H1 (cell line): ENCODE measurements around the gene MYOT. TPM values are rescaled to one million over a fixed set of nuclear protein-coding genes. Genes with fewer than 3 reads are reported as not detected.

Experiments
- CTCF ChIA-PET: fragments of 300-600 bp; sonication (Branson Sonifier 250); formaldehyde crosslinking; loops from one replicate; lab custom pipeline; 2021; ENCODE audit not compliant: partially characterized antibody; lab: Charles Lee
- POLR2A ChIA-PET: fragments of 300-600 bp; sonication (Branson Sonifier 250); formaldehyde crosslinking; loops from one replicate; lab custom pipeline; 2021; ENCODE audit warnings: inconsistent platforms; ENCODE audit not compliant: partially characterized antibody; lab: Charles Lee
- DNase-seq, 2 experiments: peaks; one replicate each; pipeline versions ENCODE4 v3.0.0 to v3.0.0-alpha.2; 2010 to 2022; ENCODE audit warnings: low spot score in 2 of 2, low read depth in 1 of 2, mixed read lengths in 1 of 2
- FAIRE-seq: peaks from 2 replicates; lab custom pipeline; 2011; peaks lifted over from hg19 to GRCh38; lab: Jason Lieb, UNC
- H2AFZ ChIP-seq: 2 replicates; pipeline ENCODE4 v1.8.1; 2012; ENCODE audit warnings: low read length, inconsistent platforms
- H2AK5ac ChIP-seq: 2 replicates; pipeline ENCODE4 v1.6.1; 2013; ENCODE audit warnings: low read depth, low read length
- H2BK120ac ChIP-seq: replicated peaks from 2 replicates; pipeline ENCODE3; 2013; ENCODE audit warnings: low read depth, low read length, inconsistent platforms
- H2BK12ac ChIP-seq: 2 replicates; pipeline ENCODE4 v1.6.1; 2013; ENCODE audit warnings: low read depth, low read length
- H2BK15ac ChIP-seq: 2 replicates; pipeline ENCODE4 v1.6.1; 2013; ENCODE audit warnings: low read length
- H2BK20ac ChIP-seq: 2 replicates; pipeline ENCODE4 v1.6.1; 2013; ENCODE audit warnings: low read length
- H2BK5ac ChIP-seq: 2 replicates; pipeline ENCODE4 v1.6.1; 2013; ENCODE audit warnings: low read depth, low read length
- H3K14ac ChIP-seq: 2 replicates; pipeline ENCODE4 v1.6.1; 2013; ENCODE audit warnings: inconsistent platforms; ENCODE audit not compliant: insufficient read length
- H3K18ac ChIP-seq: 2 replicates; pipeline ENCODE4 v1.6.1; 2013; ENCODE audit warnings: low read length; ENCODE audit errors: extremely low read depth
- H3K23ac ChIP-seq: 2 replicates; pipeline ENCODE4 v1.6.1; 2013; ENCODE audit warnings: inconsistent platforms; ENCODE audit not compliant: insufficient read length
- H3K23me2 ChIP-seq: 2 replicates; pipeline ENCODE4 v1.6.1; 2013; ENCODE audit warnings: low read depth, low read length
- H3K27ac ChIP-seq: 2 replicates; pipeline ENCODE4 v1.6.1; 2011; ENCODE audit warnings: low read depth, low read length, inconsistent platforms
- H3K27me3 ChIP-seq, 4 experiments: replicated peaks in 1 of 4; 1 replicate in 1 of 4; 2 replicates in 3 of 4; pipeline versions ENCODE4 v1.6.1 to v1.8.1; 2011 to 2013; ENCODE audit warnings: low read length in 3 of 4, mild to moderate bottlenecking in 3 of 4, inconsistent platforms in 2 of 4, mixed read lengths in 2 of 4, moderate library complexity in 1 of 4; ENCODE audit not compliant: control insufficient read depth in 3 of 4, insufficient read depth in 3 of 4; ENCODE audit errors: extremely low read depth in 1 of 4
- H3K36me3 ChIP-seq, 4 experiments: 2 replicates each; pipeline versions ENCODE4 v1.6.1 to v1.8.1; 2011 to 2013; ENCODE audit warnings: mild to moderate bottlenecking in 4 of 4, low read length in 3 of 4, moderate library complexity in 2 of 4, control low read depth in 1 of 4, inconsistent platforms in 1 of 4; ENCODE audit not compliant: insufficient read depth in 4 of 4, control insufficient read depth in 2 of 4
- H3K4ac ChIP-seq: replicated peaks from 2 replicates; pipeline ENCODE3; 2013; ENCODE audit warnings: low read length, low read depth, mixed read lengths, inconsistent platforms; ENCODE audit not compliant: insufficient read length
- H3K4me1 ChIP-seq, 4 experiments: replicated peaks in 1 of 4; 1 replicate in 1 of 4; 2 replicates in 3 of 4; pipeline versions ENCODE4 v1.6.1 to v1.8.1; 2011 to 2013; ENCODE audit warnings: low read length in 3 of 4, inconsistent platforms in 2 of 4, mixed read lengths in 1 of 4; ENCODE audit not compliant: insufficient read depth in 4 of 4, control insufficient read depth in 3 of 4
- H3K4me2 ChIP-seq, 2 experiments: 2 replicates each; pipeline versions ENCODE4 v1.6.1 to v1.8.1; 2011 to 2013; ENCODE audit warnings: low read depth in 2 of 2, low read length in 2 of 2, control low read depth in 1 of 2, inconsistent platforms in 1 of 2, mild to moderate bottlenecking in 1 of 2; ENCODE audit not compliant: insufficient read depth in 1 of 2
- H3K4me3 ChIP-seq, 4 experiments: fragments of 200-600, 300-600 bp in 1 of 4; sonication (generic), shearing (Covaris generic), sonication (Bioruptor Twin) in 1 of 4; 2 replicates each; pipeline versions ENCODE4 v1.5.1 to v1.8.1; 2011 to 2016; ENCODE audit warnings: low read length in 4 of 4, low read depth in 3 of 4, control low read depth in 2 of 4, inconsistent platforms in 2 of 4, mild to moderate bottlenecking in 2 of 4, mixed read lengths in 1 of 4, moderate library complexity in 1 of 4; ENCODE audit not compliant: insufficient read depth in 2 of 4; ENCODE audit errors: extremely low read depth in 1 of 4
- H3K56ac ChIP-seq: replicated peaks from 2 replicates; pipeline ENCODE3; 2013; ENCODE audit warnings: low read depth, mild to moderate bottlenecking, mixed read lengths, low read length, inconsistent platforms; ENCODE audit not compliant: insufficient read length
- H3K79me1 ChIP-seq: 2 replicates; pipeline ENCODE4 v1.6.1; 2013; ENCODE audit warnings: low read depth, low read length, control low read depth
- H3K79me2 ChIP-seq, 2 experiments: 2 replicates each; pipeline versions ENCODE4 v1.6.1 to v1.8.1; 2012 to 2013; ENCODE audit warnings: low read length in 2 of 2, mild to moderate bottlenecking in 2 of 2, inconsistent platforms in 1 of 2; ENCODE audit not compliant: insufficient read depth in 2 of 2, control insufficient read depth in 1 of 2
- H3K9ac ChIP-seq, 4 experiments: replicated peaks in 1 of 4; 1 replicate in 1 of 4; 2 replicates in 3 of 4; pipeline versions ENCODE4 v1.6.1 to v1.8.1; 2011 to 2013; ENCODE audit warnings: low read depth in 3 of 4, low read length in 3 of 4, control low read depth in 2 of 4, mild to moderate bottlenecking in 2 of 4, moderate library complexity in 2 of 4, inconsistent platforms in 1 of 4; ENCODE audit errors: extremely low read depth in 1 of 4
- H3K9me3 ChIP-seq, 2 experiments: 2 replicates each; pipeline versions ENCODE4 v1.6.1 to v1.8.1; 2012 to 2013; ENCODE audit warnings: mild to moderate bottlenecking in 2 of 2, moderate library complexity in 2 of 2, control low read depth in 1 of 2, inconsistent platforms in 1 of 2, low read depth in 1 of 2, low read length in 1 of 2, mixed read lengths in 1 of 2; ENCODE audit not compliant: insufficient read depth in 2 of 2
- H4K20me1 ChIP-seq, 2 experiments: replicated peaks in 1 of 2; 2 replicates each; pipeline versions ENCODE3 to v1.8.1; 2011 to 2013; ENCODE audit warnings: inconsistent platforms in 2 of 2, low read length in 2 of 2, mild to moderate bottlenecking in 1 of 2; ENCODE audit not compliant: insufficient read depth in 2 of 2, control insufficient read depth in 1 of 2
- H4K5ac ChIP-seq: 2 replicates; pipeline ENCODE4 v1.6.1; 2013; ENCODE audit warnings: low read length, low read depth, mixed read lengths, inconsistent platforms; ENCODE audit not compliant: insufficient read length
- H4K8ac ChIP-seq: 2 replicates; pipeline ENCODE4 v1.8.0; 2013; ENCODE audit warnings: mild to moderate bottlenecking, moderate library complexity, low read length, inconsistent platforms; ENCODE audit not compliant: insufficient read depth; ENCODE audit errors: extremely low read depth
- H4K91ac ChIP-seq: replicated peaks from 2 replicates; pipeline ENCODE3; 2013; ENCODE audit warnings: low read length, mixed read lengths, inconsistent platforms; ENCODE audit not compliant: insufficient read length
- ASH2L ChIP-seq: fragments of 200-600, 300-600 bp; sonication (generic); IDR thresholded peaks from one replicate; pipeline ENCODE4 v1.7.1; 2017; ENCODE audit warnings: low read length
- BACH1 ChIP-seq: IDR thresholded peaks from 2 replicates; pipeline ENCODE4 v1.6.1; 2012; ENCODE audit warnings: low read length, improper control_type of control experiment
- CREB1 ChIP-seq: IDR thresholded peaks from 2 replicates; pipeline ENCODE4 v1.6.1; 2012; ENCODE audit warnings: inconsistent platforms
- CTBP2 ChIP-seq: IDR thresholded peaks from 2 replicates; pipeline ENCODE4 v1.7.0; 2011; ENCODE audit warnings: borderline replicate concordance, mild to moderate bottlenecking, moderate library complexity, mixed read lengths, low read length; ENCODE audit not compliant: insufficient read depth, insufficient read length
- MAFK ChIP-seq: IDR thresholded peaks from 2 replicates; pipeline ENCODE4 v1.6.1; 2012; ENCODE audit warnings: low read depth, mild to moderate bottlenecking, improper control_type of control experiment, low read length
- MAX ChIP-seq: IDR thresholded peaks from 2 replicates; pipeline ENCODE4 v1.6.1; 2012; ENCODE audit warnings: inconsistent platforms
- PHF8 ChIP-seq: fragments of 200-600 bp; sonication (generic); conservative IDR thresholded peaks from 2 replicates; pipeline ENCODE4 v1.7.1; 2012; ENCODE audit warnings: low read depth, mild to moderate bottlenecking, inconsistent platforms, low read length, moderate library complexity
- SP4 ChIP-seq: IDR thresholded peaks from 2 replicates; pipeline ENCODE4 v1.6.1; 2012; ENCODE audit warnings: low read length, inconsistent platforms
- SUZ12 ChIP-seq: fragments of 200-600 bp; sonication (generic); IDR thresholded peaks from 2 replicates; pipeline ENCODE4 v1.6.1; 2012; ENCODE audit warnings: mild to moderate bottlenecking, inconsistent platforms, low read length, moderate library complexity, mixed read lengths
- TAF7 ChIP-seq: optimal IDR thresholded peaks from 2 replicates; pipeline ENCODE3; 2011; ENCODE audit warnings: low read depth, mild to moderate bottlenecking, inconsistent platforms, low read length, moderate library complexity, borderline replicate concordance
- ZNF274 ChIP-seq: IDR thresholded peaks from 2 replicates; pipeline ENCODE4 v1.7.0; 2012; ENCODE audit warnings: low read length, borderline replicate concordance; ENCODE audit errors: extremely low read depth
- WGBS, 2 experiments: shearing (Covaris generic) in 1 of 2; methylation state at CpG; one replicate each; pipeline versions ENCODE4 v1.1.6 to v1.1.7; 2013 to 2015; ENCODE audit warnings: low lambda C conversion rate in 2 of 2, mixed read lengths in 2 of 2, inconsistent platforms in 1 of 2, low coverage in 1 of 2, missing lambda C conversion rate in 1 of 2; ENCODE audit not compliant: insufficient replicate concordance in 2 of 2, insufficient coverage in 1 of 2, insufficient read length in 1 of 2; ENCODE audit errors: extremely low coverage in 1 of 2, missing lambda C conversion rate in 1 of 2; 5-methylcytosine and 5-hydroxymethylcytosine counted together
- polyA plus RNA-seq, 7 experiments: library from polyadenylated mRNA; depleted of rRNA in 3 of 7; stranded (reverse) in 5 of 7; unstranded in 2 of 7; fragments of >200 nt in 5 of 7; fragments of 200-250 nt in 2 of 7; gene quantifications; 1 replicate in 5 of 7; 2 replicates in 1 of 7; 4 replicates in 1 of 7; pipeline versions ENCODE4 v1.2.1 to v1.2.3, GENCODE V29; 2011 to 2013; ENCODE audit warnings: missing spikeins in 2 of 7, mixed read lengths in 2 of 7
- total RNA-seq: library from RNA; stranded (reverse); fragmentation: NEBNext Ultra II Directional; extraction: Animal tissue kit (Norgen Biotek cat#: 25700); gene quantifications from 2 replicates; pipeline ENCODE4 v1.2.1, GENCODE V29; 2021

Gene MYOT
- total and polyA plus RNA-seq, 2 of the 8 experiments (the other 6 are each of a cell fraction or from before 2014, with no cell fraction given) = not detected

- no peak for DNase-seq
- H2BK15ac ChIP-seq = no peak overlapping the region
- no peaks in the 10 kb centered on the region for H3K9me3 ChIP-seq
- H3K23ac ChIP-seq = no peak overlapping the region
- H3K56ac ChIP-seq = no peak overlapping the region
- no peak overlapping the region for H2BK5ac ChIP-seq
- H2BK12ac ChIP-seq = no peak overlapping the region
- H3K27me3 ChIP-seq = no peaks in the 10 kb centered on the region
- H3K4me2 ChIP-seq = no peak overlapping the region
- no peak for FAIRE-seq
- no peak overlapping the region for H3K27ac ChIP-seq
- no peak overlapping the region for H3K14ac ChIP-seq
- H2BK20ac ChIP-seq = no peak overlapping the region
- H2BK120ac ChIP-seq = no peak overlapping the region
- H3K18ac ChIP-seq = no peak overlapping the region
- H3K79me2 ChIP-seq = no peaks in the 10 kb centered on the region
- ChIA-PET CTCF (no interaction called here), POLR2A (no interaction called here)
- H3K9ac ChIP-seq = no peak overlapping the region
- H3K4ac ChIP-seq = no peak overlapping the region
- no peaks in the 10 kb centered on the region for H3K23me2 ChIP-seq
- TF ChIP-seq ASH2L (no peak), CREB1 (no peak), CTBP2 (no peak), SUZ12 (no peak), MAFK (no peak), ZNF274 (no peak), SP4 (no peak), BACH1 (no peak), MAX (no peak), TAF7 (no peak), PHF8 (no peak)
- no peak overlapping the region for H4K8ac ChIP-seq
- H3K4me1 ChIP-seq = no peaks in the 10 kb centered on the region
- WGBS, 2 experiments = 84% methylated on average over 3 of the region's 3 CpGs; no CpG with 5 or more reads in 1 of the 2 experiments
- no peak overlapping the region for H3K4me3 ChIP-seq
- no peak overlapping the region for H4K5ac ChIP-seq
- H4K20me1 ChIP-seq = no peaks in the 10 kb centered on the region
- H3K79me1 ChIP-seq = no peaks in the 10 kb centered on the region
- no peak overlapping the region for H2AK5ac ChIP-seq
- H4K91ac ChIP-seq = no peak overlapping the region
- H2AFZ ChIP-seq = no peak overlapping the region
- H3K36me3 ChIP-seq = no peaks in the 10 kb centered on the region
Measured at GRCh38 chr5:137856201-137856600, 11.5 kb upstream of the MYOT start.
